Body of pancreas (tissue), 4 donors: ENCODE results near the gene GRM1.

Source experiments
- CTCF ChIP-seq, 7 experiments: fragments of 450-650 bp in 4 of 7; fragments of 200-600 bp in 3 of 7; sonication (generic) in 3 of 7; IDR thresholded peaks; one replicate each; pipeline ENCODE4 v1.5.1; 2016 to 2019; ENCODE audit warnings: antibody characterized with exemption in 7 of 7
- POLR2A ChIP-seq, 3 donors: fragments of 450-650 bp; IDR thresholded peaks; one replicate each; pipeline ENCODE4 v1.6.1; 2016; ENCODE audit warnings: antibody characterized with exemption in 3 of 3, mild to moderate bottlenecking in 2 of 3

- TF ChIP-seq CTCF (IDR thresholded peaks at IDR 0.05) = no peak
- no peak for TF ChIP-seq POLR2A (IDR thresholded peaks at IDR 0.05)
Observed at GRCh38 chr6:146364816-146365594, 336.1 kb downstream of the GRM1 start.
